CD4-positive, alpha-beta T cell treated with Interleukin-2 at 100 ng/mL for 4 hours (primary cell): Measurements from ENCODE around the gene C12orf60.
A peak's percentile ranks its signal among the peaks of the same experiment; 100 is the strongest.
"Not testable (repeated sequence)": the region's sequence is repeated elsewhere in the genome, so short reads cannot be mapped to it uniquely, and the experiment has no call there.

Experiments used
- DNase-seq: peaks from one replicate; pipeline ENCODE4 v3.0.0-alpha.2; 2020; ENCODE audit warnings: low spot score

The C12orf60 gene, protein sequence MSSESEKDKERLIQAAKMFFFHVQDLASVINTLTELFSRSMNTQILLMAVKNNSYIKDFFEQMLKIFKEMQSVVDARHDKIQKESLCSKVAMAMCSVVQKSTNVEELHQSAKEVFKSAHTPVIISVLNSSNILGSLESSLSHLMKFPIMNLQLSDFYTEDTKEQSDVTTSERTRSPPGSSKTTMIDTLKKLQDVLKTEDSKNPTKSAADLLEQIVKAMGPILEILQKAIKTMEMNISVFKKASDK

DNA sequence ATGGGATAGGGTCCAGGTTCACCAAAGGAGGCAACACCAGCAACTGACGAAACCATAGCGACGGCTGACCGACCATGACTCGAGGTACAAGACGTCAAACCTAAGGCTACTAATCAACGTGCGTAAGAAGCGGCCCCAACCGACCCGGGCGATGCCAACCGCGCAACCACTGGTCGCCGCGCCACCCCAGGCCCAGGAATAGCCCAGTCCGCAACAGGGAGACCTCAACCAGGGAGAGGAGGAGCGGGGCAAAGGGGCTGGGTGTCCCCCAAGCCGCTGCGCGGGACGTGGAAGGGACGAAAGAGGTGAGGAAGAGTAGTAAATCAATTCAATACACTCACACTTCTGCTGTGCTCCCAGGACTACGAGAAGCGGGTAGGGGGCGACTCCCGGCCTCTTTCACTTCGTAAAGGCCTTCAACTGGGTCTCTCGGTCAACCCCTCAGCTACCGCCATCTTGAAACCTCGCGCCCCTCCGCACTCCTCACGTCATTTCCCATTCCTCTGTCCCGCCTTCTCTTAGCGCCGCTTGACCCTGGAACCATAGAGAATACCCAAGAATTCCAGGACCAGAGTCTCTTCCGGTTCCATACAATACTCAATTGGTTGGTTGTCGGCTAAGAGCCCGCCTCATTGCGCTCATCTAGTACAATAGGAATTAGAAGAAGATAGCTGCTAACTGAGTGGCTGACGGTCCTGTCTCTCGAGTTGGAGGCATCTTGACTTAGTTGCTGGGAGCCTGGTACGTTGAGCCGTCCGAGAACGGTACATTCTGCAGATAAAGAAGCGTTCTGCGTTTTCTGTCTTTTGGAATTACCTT is at the start of gene C12orf60, which contains the start of gene WBP11:
TSS of gene C12orf60 (plus strand) at position 660 of the 819 bp plus-strand sequence. CDS start 19,266 bp downstream, outside the sequence.
TSS of gene WBP11 (minus strand) at position 468 of the 819 bp plus-strand sequence. CDS start 2,095 bp downstream, outside the sequence.
- peak; percentile 96 for DNase-seq

DNA sequence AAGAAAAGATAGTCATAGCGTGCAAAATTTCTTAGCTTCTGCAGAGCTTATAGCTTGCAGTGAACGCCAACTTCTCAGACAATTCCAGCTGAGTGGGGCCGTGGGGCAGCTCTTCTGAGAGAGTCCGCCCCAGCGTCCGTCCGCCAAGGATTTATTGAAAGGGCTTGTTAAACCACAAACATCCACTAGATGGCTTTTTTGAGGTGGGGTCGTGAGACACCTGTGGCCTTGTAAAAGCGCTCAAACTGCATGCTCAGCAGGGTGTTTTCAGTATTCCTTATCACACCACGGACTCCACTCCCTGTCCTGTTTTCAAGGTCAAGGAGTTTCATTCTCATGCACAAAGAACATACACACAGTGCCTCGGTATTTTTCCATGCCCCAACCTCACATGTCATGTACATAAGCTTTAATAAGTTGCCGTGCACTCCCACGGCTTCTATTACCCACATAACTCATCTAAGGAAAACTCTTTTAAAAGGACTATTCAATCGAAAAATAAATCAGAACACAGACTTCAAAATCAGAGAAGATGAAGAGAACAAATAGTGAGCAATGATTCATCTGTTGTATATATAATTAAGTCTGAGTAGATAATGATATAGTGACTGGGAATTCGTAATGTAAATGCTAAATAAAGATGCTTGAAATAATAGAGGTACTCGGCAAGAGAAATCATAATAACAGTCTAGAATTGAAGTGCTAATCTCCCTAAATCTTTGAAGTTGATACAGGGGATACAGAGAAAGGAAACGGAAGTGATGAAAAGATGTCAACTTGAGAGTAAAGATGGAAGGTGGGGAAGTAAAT is 46.9 kb upstream of the C12orf60 start:
- DNase-seq: no peak

DNA sequence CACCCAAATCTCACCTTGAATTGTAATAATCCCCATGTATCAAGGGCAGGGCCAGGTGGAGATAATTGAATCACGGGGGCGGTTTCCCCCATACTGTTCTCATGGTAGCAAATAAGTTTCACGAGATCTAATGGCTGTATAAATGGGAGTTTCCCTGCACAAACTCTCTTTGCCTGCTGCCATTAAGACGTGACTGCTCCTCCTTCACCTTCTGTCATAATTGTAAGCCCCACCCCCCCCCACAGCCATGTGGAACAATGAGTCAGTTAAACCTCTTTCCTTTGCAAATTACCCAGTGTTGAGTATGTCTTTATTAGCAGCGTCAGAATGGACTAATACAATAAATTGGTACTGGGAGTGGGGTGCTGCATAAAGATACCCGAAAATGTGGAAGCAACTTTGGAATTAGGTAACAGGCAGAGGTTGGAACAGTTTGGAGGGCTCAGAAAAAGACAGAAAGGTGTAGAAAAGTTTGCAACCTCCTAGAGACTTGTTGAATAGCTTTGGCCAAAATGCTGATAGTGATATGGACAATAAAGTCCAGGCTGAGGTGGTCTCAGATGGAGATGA is 43.7 kb upstream of the C12orf60 start:
- DNase-seq: not testable (repeated sequence)

DNA sequence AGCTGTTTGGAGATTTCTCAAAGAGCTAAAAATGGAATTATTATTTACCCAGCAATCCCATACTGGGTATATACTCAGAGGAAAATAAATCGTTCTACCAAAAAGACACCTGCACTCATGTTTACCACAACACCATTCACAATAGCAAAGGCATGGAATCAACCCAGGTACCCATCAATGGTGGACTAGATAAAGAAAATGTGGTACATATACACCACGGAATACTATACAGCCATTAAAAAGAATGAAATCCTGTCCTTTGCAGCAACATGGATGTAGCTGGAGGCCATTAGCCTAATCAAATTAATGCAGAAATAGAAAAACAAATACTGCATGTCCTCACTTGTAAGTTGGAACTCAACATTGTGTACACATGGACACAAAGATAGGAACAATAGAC is 38.1 kb upstream of the C12orf60 start:
- DNase-seq: no peak

DNA sequence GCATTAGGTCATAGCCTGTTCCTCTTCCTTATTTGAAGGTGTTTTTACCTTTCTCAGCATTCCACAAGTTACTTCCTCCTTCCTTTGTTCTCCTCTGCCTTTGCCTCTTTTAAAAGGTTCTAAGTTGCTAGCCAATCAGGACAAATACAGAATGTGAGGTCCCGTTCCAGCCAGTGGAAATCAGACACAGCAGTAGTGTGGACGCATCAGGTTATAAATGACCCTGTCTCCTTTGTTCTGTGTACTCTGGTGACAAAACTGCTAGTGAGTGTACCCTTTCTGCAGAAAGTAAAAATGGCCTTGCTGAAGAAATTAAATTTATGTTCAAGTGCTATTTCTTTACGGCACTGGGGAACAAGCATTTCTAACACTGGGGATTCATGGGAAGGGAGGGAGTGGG is 37.5 kb upstream of the C12orf60 start:
- DNase-seq: not testable (repeated sequence)

DNA sequence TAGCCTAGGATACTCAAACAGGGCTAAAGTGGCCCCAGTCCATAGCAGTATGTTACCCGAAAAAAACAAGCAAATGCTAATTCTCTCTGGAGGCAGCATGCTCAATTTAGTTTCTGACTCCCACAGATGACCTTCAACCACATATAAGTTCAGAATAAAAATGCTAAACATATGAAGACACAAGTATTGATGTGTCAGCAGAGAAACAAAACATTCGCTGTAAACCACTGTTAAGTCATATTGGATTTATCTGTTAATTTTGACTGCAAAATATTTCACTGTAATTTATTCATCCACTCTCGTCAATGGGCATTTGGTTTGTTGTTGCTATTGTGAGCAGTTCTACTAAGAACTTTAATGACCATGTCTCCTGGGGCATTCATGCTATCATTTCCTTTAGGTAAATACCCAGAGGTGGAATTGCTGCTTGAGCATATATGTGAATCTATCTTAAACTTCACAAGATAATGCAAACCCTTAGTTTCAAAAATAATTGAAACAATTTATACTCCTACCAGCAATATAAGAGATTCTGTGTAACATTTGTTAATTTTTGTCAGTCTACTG is 36.7 kb upstream of the C12orf60 start:
- DNase-seq: no peak

DNA sequence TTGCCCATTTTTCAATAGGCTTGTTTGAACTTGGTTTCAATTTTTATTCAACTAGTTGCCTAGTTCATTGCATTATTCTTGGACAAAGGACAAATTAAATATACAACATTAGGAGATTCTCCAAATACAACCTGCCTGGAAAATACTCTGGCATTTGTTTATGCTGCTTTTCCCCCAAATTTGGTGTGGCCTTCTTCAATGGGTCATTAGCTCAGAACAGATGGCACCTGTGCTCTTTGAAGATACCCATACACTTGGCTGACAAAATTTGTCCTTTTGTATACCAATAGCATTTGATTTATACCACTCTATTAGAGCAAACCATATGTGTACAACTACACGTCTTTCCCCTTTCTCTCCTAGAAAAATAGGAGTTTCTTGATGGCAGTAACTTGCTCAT is 35.9 kb upstream of the C12orf60 start:
- no peak for DNase-seq

DNA sequence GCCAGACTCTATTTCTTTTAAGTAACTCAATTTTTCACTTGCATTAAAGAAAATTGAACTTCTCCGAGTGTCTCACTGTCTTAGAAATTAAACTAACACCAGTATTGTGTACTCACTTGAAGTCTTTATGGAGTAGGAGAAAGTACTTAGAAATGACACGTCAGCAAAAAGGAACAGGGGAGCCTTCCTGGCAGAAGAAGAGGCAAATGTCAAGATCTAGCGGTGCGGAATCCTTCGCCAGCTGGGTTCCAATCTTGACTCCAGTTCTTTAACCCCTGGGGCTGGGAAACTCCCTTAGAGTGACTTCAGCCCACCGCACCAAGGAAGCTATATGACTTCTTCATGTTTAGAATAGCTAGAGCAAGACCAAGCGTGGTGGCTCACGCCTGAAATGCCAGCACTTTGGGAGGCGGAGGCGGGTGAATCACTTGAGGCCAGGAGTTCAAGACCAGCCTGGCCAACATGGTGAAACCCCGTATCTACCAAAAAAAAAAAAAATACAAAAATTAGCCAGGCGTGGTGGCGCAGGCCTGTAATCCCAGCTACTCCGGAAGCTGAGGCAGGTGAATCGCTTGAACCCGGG is 34.6 kb upstream of the C12orf60 start:
- peak; percentile 36 for DNase-seq

DNA sequence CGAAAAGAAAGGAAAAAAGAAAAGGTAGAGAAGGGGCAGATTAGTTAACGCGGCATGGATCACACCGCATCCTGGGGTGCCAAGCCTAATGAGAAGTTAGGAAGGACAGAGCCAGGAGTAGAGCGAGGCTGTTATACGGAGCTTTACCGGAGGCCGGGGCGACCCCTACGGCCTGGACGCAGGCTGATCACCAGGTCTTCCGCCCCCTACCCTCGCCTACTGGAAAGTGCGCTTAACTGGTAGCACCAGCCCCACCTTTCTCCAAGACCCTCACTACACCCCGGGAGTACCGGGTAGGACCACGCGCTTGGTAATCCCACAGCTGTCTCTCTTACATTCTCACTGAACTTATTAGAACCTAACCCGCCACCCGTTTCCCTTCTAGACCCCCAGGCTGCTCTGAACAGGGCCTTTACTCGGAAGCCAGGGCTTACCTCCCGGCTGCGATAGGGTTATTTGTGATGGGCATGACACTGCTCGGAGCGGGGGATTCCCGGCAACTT is 34.0 kb upstream of the C12orf60 start:
- DNase-seq: no peak

DNA sequence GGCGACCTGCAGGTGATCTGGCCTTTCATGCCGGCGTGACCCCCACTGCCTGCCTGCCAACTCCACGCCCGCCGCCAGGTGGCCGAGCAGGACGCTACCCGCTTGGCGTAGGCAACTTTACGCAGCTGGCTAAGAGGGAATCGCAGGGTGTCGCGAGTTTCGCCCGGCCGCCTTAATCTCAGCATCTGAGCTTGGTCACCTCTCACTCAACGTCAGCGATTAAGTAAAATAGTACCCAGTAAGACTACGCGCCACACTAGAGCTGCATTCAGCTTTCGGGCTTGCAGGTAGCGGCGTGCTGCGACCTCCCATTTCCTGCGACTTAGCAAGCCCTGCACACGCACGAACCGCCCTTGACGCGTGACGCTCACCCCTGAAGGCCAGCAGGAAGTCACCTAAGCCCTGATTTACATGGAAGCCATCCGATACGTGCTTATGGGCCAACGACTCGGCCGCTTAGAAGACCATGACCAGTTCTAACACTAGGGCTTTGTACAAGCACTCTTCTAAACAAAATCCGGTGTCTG is 33.4 kb upstream of the C12orf60 start:
- peak; percentile 88 for DNase-seq

DNA sequence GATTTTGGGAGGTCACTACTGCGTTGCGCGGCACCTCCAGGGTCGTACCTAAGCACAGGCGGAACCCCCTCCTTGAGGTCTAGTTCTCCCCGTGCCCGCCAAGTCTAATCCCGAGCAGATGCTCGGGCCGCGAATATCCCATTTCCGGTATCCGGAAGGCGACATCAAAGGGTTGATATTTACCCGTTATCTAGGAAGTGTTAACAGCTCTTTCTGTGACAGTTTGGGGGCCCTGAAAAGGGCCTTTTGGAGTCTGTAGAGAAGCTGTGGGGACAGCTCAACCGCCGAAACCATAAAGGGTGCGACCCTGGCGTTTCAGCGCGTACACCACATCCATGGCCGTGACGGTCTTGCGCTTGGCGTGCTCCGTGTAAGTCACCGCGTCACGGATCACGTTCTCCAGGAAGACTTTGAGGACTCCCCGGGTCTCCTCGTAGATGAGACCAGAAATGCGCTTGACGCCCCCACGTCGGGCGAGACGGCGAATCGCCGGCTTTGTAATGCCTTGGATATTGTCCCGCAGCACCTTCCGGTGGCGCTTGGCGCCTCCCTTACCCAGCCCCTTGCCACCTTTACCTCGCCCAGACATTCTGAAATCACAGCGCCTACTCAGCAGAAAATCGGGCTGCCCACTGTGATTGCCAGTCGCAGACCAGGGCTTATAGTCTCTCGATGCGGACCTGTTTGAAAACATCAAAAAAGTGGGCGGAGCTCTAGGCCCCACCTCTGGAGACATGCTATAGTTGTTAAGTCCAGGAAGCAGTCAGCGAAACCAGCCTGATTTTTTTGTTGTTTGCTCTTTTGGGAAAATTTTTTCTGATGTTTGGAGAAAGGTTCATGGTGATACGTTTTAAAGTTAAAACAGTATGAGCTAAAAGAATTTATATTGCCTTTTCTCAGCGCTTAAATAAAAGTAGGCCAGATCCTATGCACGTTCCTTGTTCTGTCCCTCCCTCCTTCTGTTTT is 32.7 kb upstream of the C12orf60 start:
- DNase-seq: peak; percentile 98

DNA sequence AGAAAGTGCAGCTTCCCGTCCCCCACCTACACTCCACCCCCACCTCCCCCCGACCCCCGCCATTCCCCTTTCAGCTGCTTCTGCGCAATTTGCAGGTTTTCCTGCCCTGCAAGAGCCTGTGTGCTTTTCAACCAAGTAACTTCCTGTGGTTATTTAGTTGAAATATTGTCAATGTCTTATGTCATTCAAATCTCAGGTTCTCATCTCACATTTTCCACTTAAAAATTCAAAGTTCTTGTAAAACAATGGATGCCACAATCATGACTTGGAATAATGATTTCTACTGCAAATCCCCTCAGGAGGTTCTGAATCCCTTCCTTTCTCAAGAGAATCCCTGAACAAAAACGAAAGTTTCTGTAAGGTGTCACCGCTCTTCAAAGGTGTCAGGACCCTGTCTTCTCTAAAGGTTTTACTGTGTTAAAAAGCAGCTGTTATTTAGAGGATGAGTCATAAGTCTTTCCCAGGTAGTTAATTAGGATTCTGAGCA is 31.8 kb upstream of the C12orf60 start:
- peak; percentile 67 for DNase-seq

DNA sequence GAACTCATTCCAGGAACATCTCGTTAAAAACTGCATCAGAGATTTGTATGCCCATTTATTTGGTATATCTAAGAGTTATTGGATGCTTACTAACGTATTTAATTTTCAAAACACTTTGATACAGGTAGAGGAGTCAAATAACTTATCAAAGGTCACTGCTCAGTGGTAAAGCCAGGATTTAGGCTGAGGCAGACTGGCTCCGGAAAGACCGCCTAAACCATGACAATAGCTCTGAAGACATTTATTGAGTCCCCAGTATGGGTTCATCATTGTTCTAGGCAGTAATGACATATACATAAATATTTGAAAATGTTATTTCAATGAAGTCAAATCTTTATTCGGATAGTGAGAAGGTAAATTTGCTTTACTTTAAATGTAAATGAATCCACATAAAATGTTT is 30.5 kb upstream of the C12orf60 start:
- no peak for DNase-seq

DNA sequence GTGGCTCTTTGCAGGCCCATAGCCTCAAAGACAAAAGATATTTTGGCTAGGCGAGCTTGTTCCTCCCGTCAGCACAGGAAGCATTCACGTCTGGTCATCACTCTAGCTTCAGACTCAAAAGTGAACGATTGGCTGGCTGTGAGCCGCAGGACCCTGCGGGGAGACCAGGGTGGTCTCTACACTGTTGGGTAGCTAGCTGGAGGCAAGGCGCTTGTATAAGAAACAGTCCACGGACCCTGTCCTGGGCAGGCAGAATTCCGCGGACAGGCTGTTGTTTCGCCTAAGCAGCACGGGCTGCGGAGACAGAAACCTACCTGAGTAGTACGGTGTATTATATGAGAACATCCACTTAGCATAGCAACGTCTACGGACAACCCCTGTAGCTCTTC is 29.8 kb upstream of the C12orf60 start:
- DNase-seq: no peak

DNA sequence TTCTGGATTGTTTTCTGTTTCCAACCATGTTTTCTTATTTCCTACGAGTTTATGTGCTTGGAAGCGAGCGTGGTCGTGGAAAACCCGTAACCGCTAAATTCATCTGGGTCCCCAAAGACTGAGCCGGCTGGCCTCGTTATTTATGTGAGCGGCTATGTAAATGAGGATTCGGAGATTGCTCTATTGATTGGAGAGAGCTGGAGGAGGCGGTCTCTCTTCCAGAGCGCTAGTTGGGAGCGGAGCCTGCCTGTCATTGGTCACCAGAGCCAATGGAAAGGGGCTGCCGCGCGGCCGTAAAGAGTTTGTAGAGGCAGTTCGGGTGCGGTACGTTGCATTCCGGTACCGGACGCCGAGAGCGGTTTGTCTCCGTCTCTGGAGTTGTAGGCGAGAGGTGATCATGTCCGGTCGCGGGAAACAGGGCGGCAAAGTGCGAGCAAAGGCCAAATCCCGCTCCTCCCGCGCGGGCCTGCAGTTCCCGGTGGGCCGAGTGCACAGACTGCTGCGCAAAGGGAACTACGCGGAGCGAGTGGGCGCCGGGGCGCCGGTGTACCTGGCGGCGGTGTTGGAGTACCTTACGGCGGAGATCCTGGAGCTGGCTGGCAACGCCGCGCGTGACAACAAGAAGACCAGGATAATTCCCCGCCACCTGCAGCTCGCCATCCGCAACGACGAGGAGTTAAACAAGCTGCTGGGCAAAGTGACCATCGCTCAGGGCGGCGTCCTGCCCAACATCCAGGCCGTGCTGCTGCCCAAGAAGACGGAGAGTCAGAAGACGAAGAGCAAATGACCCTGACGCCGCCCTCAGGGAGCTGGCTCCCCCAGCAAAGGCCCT is 29.2 kb upstream of the C12orf60 start:
- peak; percentile 94 for DNase-seq

DNA sequence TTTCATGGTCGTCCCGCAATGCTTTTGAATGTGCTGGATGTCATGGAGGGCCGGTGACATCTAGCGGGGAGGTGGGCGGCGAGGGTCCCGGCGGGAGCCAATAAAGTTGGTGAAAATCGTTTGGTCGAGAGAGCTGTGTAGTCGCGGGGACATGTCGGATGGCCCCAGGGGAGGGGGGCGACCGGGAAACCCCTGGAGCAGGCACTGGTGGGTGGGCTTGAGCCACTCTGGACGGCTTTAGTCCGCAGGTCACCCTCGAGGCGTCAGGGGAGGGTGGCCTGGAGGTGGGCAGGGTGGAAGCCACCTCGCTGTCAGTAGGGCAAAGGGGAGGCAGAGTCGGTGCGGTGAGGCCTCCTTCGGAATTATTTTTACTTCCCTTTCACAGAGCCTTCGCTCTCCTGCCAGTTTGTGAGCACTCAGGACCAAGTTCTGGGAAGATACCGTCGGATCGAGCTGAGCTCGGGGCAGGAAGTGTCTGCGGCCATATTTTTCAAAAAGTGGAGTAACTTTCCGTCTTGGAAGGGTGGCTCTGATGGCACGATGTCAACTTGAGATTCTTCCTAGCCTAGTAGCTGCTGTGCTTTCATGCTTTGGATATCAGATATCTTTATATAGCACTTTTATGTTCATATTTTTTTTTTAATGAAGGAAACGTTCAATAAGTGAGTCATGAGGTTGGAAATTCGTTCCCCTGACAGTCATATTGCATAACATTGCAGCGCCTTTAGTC is 28.4 kb upstream of the C12orf60 start:
- DNase-seq: peak; percentile 33

DNA sequence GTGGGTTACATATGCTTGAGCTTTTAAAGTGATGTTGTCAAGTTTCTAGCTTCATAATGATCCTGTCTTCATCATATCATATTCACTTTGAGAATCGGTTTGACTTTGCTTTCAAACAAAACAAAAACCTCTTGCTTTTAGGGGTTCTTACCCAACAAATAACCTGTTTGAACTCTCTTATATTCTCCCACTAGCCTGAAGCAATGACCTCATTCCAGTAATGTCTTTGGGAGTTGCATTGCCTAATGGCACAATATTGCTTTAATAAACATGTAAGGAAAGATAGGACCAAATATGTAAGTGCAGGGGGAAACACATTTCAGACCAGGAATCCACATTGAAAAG is 27.9 kb upstream of the C12orf60 start:
- DNase-seq: no peak
